Thyroid gland (tissue), 4 donors: Measurements from ENCODE around the gene ITPR3. TPM values are rescaled to one million over a fixed set of nuclear protein-coding genes. Genes with fewer than 3 reads are reported as not detected.

Experiments used
- DNase-seq, 2 donors: peaks; one replicate each; pipeline ENCODE4 v3.0.0-alpha.2; 2019
- H3K27ac ChIP-seq, 3 donors: fragments of 200-600 bp; sonication (generic); 1 replicate in 2 of 3; 2 replicates in 1 of 3; pipeline ENCODE4 v1.5.1; 2016 to 2019; ENCODE audit warnings: mild to moderate bottlenecking in 1 of 3, moderate library complexity in 1 of 3
- H3K27me3 ChIP-seq: fragments of 200-600 bp; sonication (generic); one replicate; pipeline ENCODE4 v1.5.1; 2019
- H3K36me3 ChIP-seq, 2 donors: fragments of 200-600 bp; sonication (generic); one replicate each; pipeline ENCODE4 v1.5.1; 2016 to 2019
- H3K4me1 ChIP-seq, 2 donors: fragments of 200-600 bp; sonication (generic); one replicate each; pipeline ENCODE4 v1.5.1; 2017 to 2019
- H3K4me3 ChIP-seq, 3 donors: fragments of 200-600 bp; sonication (generic); replicated peaks in 1 of 3; 1 replicate in 2 of 3; 2 replicates in 1 of 3; pipeline ENCODE4 v1.5.1; 2016; ENCODE audit warnings: mild to moderate bottlenecking in 1 of 3
- H3K9me3 ChIP-seq: fragments of 200-600 bp; sonication (generic); one replicate; pipeline ENCODE4 v1.5.1; 2017
- POLR2A ChIP-seq, 2 donors: fragments of 450-650 bp; IDR thresholded peaks; one replicate each; pipeline ENCODE4 v1.6.1; 2017; ENCODE audit warnings: antibody characterized with exemption in 2 of 2, mild to moderate bottlenecking in 2 of 2, moderate library complexity in 1 of 2
- WGBS, 2 donors: methylation state at CpG; one replicate each; pipeline ENCODE4 v1.1.5; 2017; 5-methylcytosine and 5-hydroxymethylcytosine counted together
- intact Hi-C: fragments of 100-400 bp; cut with DNase I; formaldehyde crosslinking; loops from one replicate; pipeline ENCODE4 v1.15.1; 2023
- total RNA-seq, 4 donors: library from RNA; depleted of rRNA; stranded (reverse); fragments of >200 nt; gene quantifications; one replicate each; pipeline ENCODE4 v1.2.3, GENCODE V29; 2016
- TF ChIP-seq, protein P1 (sequence below), 6 experiments: fragments of 200-600 bp in 3 of 6; fragments of 450-650 bp in 3 of 6; sonication (generic) in 3 of 6; IDR thresholded peaks; one replicate each; pipeline ENCODE4 v1.5.1; 2016 to 2019; ENCODE audit warnings: antibody characterized with exemption in 6 of 6, mild to moderate bottlenecking in 2 of 6, inconsistent platforms in 1 of 6, moderate library complexity in 1 of 6

The ITPR3 gene
- total RNA-seq, 4 donors from 2014 or later = 77.8 to 145 (median 105) TPM

DNA sequence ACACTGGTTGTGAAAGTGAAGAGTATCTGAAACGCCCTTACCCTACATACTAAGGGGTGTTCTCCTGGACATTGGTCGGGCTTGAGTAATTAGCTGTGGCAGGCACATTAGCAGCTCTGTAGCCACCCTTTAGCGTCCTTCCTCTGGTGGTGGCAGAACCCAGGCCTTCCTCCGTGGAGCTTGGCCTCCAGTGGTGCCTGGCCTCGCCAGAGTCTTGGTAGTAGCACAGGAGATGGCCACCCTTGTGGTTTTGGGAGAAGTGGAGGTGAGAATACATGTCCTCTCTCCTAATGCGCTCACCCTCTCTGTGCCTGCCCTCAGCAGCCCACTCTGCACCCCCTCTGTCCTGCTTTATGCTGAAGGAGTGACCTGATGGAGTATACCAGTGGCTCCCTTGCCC, 107.9 kb downstream of the ITPR3 start:
- no peaks in the 10 kb centered on the region for H3K27me3 ChIP-seq
- no peak for TF ChIP-seq POLR2A (IDR thresholded peaks at IDR 0.05)
- TF ChIP-seq, protein P1, sequence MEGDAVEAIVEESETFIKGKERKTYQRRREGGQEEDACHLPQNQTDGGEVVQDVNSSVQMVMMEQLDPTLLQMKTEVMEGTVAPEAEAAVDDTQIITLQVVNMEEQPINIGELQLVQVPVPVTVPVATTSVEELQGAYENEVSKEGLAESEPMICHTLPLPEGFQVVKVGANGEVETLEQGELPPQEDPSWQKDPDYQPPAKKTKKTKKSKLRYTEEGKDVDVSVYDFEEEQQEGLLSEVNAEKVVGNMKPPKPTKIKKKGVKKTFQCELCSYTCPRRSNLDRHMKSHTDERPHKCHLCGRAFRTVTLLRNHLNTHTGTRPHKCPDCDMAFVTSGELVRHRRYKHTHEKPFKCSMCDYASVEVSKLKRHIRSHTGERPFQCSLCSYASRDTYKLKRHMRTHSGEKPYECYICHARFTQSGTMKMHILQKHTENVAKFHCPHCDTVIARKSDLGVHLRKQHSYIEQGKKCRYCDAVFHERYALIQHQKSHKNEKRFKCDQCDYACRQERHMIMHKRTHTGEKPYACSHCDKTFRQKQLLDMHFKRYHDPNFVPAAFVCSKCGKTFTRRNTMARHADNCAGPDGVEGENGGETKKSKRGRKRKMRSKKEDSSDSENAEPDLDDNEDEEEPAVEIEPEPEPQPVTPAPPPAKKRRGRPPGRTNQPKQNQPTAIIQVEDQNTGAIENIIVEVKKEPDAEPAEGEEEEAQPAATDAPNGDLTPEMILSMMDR (IDR thresholded peaks at IDR 0.05) = no peak
- WGBS, 2 donors = 83 to 91% methylated on average over 2 to 5 of the region's 6 CpGs
- peaks cover 47 to 51% of the 10 kb centered on the region in 2 donors for H3K4me1 ChIP-seq
- intact Hi-C loops = no loop called here
- no peaks in the 10 kb centered on the region for H3K9me3 ChIP-seq
- peaks cover 0 to 6% of the 10 kb centered on the region in 2 donors for H3K36me3 ChIP-seq
- no peak overlapping the region for H3K4me3 ChIP-seq
- peak overlapping the region; percentile 66 to 90 (median 70) for H3K27ac ChIP-seq
- DNase-seq = no peak

DNA sequence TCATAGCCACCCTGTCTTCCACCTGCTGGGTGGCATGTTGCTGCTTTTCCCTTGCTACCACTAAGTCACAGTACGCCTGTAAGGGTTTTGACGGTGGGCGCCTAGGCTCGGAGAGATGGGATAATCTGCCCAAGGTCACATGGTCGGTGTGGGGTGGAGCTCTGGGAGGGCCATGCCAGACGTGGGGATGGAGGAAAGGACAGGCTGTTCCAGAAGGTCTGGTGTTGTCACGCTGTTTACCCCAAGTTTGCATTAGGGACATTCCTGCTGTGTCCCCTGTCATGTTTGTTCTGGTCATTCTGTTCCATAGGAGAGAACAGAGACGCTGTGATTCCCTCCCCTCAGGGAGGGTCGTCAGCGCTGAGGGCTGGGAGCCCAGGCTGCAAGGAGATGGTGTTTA, 109.5 kb downstream of the ITPR3 start:
- Histone ChIP-seq H3K27ac (peak overlapping the region; percentile 66 to 90 (median 70)), H3K4me3 (no peak overlapping the region), H3K36me3 (peaks cover 9 to 17% of the 10 kb centered on the region in 2 donors), H3K27me3 (no peaks in the 10 kb centered on the region), H3K4me1 (peaks cover 44 to 46% of the 10 kb centered on the region in 2 donors), H3K9me3 (no peaks in the 10 kb centered on the region)
- 74 to 75% methylated on average over 8 to 10 of the region's 10 CpGs for WGBS, 2 donors
- peak; percentile 59 to 65 for DNase-seq
- TF ChIP-seq, protein P1 (IDR thresholded peaks at IDR 0.05) = no peak
- no peak for TF ChIP-seq POLR2A (IDR thresholded peaks at IDR 0.05)
- intact Hi-C loops = no loop called here

DNA sequence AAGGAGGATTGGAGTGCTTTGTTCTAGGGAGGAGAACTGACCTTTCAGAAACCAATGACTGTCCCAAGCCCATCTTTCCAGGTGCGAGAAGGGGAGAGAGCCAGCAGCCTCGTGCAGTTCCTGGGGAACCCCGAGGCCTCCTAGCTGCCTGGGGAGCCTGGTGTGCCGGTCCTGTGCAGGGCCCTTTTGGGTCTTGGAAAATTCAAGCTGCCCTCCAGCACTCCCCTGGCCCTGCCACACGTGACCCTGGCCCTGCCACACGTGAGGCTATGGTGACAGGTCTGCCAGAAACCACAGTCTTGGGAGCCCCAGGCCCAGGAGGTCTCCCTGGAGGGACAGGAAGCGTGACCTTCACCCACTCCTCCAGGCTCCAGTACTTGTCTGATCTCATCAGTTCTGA, 109.9 kb downstream of the ITPR3 start:
- WGBS, 2 donors = 82 to 93% methylated on average over 5 to 6 of the region's 7 CpGs
- Histone ChIP-seq H3K4me3 (no peak overlapping the region), H3K4me1 (peaks cover 44 to 46% of the 10 kb centered on the region in 2 donors), H3K9me3 (no peaks in the 10 kb centered on the region), H3K36me3 (peaks cover 9 to 17% of the 10 kb centered on the region in 2 donors), H3K27me3 (no peaks in the 10 kb centered on the region), H3K27ac (peak overlapping the region; percentile 66 to 90 (median 70))
- TF ChIP-seq, protein P1 (IDR thresholded peaks at IDR 0.05) = no peak
- TF ChIP-seq POLR2A (IDR thresholded peaks at IDR 0.05) = no peak
- no peak for DNase-seq
- intact Hi-C loops = no loop called here

DNA sequence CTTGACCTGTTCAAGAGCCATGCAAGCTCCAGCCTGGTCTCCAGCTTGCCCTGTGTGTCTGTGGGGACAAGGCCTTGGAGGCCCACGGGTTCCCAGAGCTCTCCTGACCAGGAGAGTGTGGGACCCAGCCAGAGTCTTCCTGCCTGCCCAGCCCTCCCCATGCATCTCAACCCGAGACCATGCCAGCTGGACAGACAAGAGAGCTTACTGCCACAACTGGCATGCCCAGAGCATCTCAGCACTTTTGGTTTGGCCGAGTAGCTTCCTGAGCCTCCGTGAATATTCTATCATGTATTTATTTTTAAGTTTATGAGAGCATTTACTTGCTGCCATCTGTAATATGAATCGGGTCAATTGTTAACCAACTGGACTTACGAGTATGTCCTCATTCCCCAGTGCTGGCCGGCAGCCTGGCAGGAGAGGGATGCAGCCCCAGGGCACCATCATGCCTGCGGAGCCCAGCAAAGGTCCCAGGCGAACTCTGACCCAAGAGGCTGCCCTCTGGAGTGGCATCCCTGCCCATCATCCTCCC, 110.7 kb downstream of the ITPR3 start:
- Histone ChIP-seq H3K9me3 (no peaks in the 10 kb centered on the region), H3K4me1 (peaks cover 44 to 46% of the 10 kb centered on the region in 2 donors), H3K36me3 (peaks cover 9 to 17% of the 10 kb centered on the region in 2 donors), H3K4me3 (no peak overlapping the region), H3K27me3 (no peaks in the 10 kb centered on the region), H3K27ac (peak overlapping the region; percentile 66 to 90 (median 70))
- no peak for TF ChIP-seq POLR2A (IDR thresholded peaks at IDR 0.05)
- TF ChIP-seq, protein P1 (IDR thresholded peaks at IDR 0.05) = no peak
- 62 to 77% methylated on average over 9 of the region's 9 CpGs for WGBS, 2 donors
- intact Hi-C loops = no loop called here
- DNase-seq = peak; percentile 48 to 49

DNA sequence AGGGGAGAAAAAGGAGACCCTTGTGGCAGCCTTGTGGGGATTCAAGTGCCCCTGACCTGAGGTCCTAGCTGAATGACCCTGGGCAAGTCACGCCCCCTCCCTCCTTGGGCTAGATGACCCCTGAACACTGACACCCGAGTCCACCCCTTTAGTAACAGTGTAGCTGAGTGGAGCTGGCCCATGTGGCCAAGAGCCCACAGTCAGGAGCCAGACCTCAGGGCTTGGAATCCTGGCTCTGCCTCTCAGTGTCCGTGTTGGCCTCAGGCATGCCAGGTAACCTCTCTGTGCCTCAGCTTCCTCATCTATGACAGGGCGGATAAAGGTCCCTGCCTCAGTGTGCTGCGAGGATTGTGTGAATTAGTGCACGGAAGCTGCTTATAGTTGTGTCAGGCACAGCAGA, 111.3 kb downstream of the ITPR3 start:
- H3K4me1 ChIP-seq = peaks cover 43 to 46% of the 10 kb centered on the region in 2 donors
- 82 to 93% methylated on average over 4 to 6 of the region's 6 CpGs for WGBS, 2 donors
- peak overlapping the region; percentile 25 to 90 (median 66) for H3K27ac ChIP-seq
- DNase-seq = no peak
- H3K9me3 ChIP-seq = no peaks in the 10 kb centered on the region
- no peak overlapping the region for H3K4me3 ChIP-seq
- H3K27me3 ChIP-seq = no peaks in the 10 kb centered on the region
- TF ChIP-seq POLR2A (IDR thresholded peaks at IDR 0.05) = no peak
- TF ChIP-seq, protein P1 (IDR thresholded peaks at IDR 0.05) = no peak
- peaks cover 9 to 17% of the 10 kb centered on the region in 2 donors for H3K36me3 ChIP-seq
- intact Hi-C loops = no loop called here
